Stomach (tissue), 4 donors: ENCODE data around the gene WHRN.

ENCODE experiments used
- CTCF ChIP-seq, 7 experiments: fragments of 450-650 bp in 4 of 7; fragments of 200-600 bp in 3 of 7; sonication (generic) in 3 of 7; IDR thresholded peaks; one replicate each; pipeline ENCODE4 v1.5.1; 2016 to 2019; ENCODE audit warnings: antibody characterized with exemption in 7 of 7, control low read depth in 2 of 7, mild to moderate bottlenecking in 1 of 7
- POLR2AphosphoS5 ChIP-seq, 3 donors: sonication (generic); formaldehyde crosslinking; IDR thresholded peaks; one replicate each; pipeline ENCODE4 v1.6.1; 2016; ENCODE audit warnings: antibody characterized with exemption in 3 of 3

- TF ChIP-seq CTCF (IDR thresholded peaks at IDR 0.05) (no peak), POLR2AphosphoS5 (IDR thresholded peaks at IDR 0.05) (no peak)
Measured at GRCh38 chr9:114503522-114504340, 1.5 kb downstream of the WHRN start.
